Liver (tissue), 9 donors: ENCODE results near the gene TNS2. TPM values are rescaled to one million over a fixed set of nuclear protein-coding genes. Genes with fewer than 3 reads are reported as not detected.
"Not testable (repeated sequence)": the region's sequence is repeated elsewhere in the genome, so short reads cannot be mapped to it uniquely, and the experiment has no call there.

Experiments
- DNase-seq: peaks from one replicate; pipeline ENCODE4 v3.0.0-alpha.2; 2017; ENCODE audit warnings: low spot score
- H3K27ac ChIP-seq, 2 donors: one replicate each; pipeline ENCODE4 v1.7.0; 2013; ENCODE audit warnings: inconsistent platforms in 2 of 2, low read length in 2 of 2, control low read depth in 1 of 2, low read depth in 1 of 2, mild to moderate bottlenecking in 1 of 2
- H3K27me3 ChIP-seq, 4 donors: one replicate each; pipeline versions ENCODE4 v1.6.1 to v1.7.0; 2013; ENCODE audit warnings: low read length in 3 of 4, inconsistent platforms in 1 of 4, mild to moderate bottlenecking in 1 of 4, moderate library complexity in 1 of 4; ENCODE audit not compliant: control insufficient read depth in 4 of 4, insufficient read depth in 4 of 4
- H3K36me3 ChIP-seq, 4 donors: one replicate each; pipeline versions ENCODE4 v1.6.1 to v1.7.0; 2013; ENCODE audit warnings: low read length in 3 of 4, mild to moderate bottlenecking in 3 of 4, low read depth in 1 of 4, moderate library complexity in 1 of 4; ENCODE audit not compliant: control insufficient read depth in 4 of 4, insufficient read depth in 3 of 4
- H3K4me1 ChIP-seq, 4 donors: one replicate each; pipeline versions ENCODE4 v1.6.1 to v1.7.0; 2013; ENCODE audit warnings: low read length in 3 of 4, mild to moderate bottlenecking in 3 of 4, moderate library complexity in 1 of 4; ENCODE audit not compliant: control insufficient read depth in 4 of 4, insufficient read depth in 4 of 4
- H3K4me3 ChIP-seq, 3 donors: one replicate each; pipeline versions ENCODE4 v1.6.1 to v1.7.0; 2013; ENCODE audit warnings: low read length in 3 of 3, control low read depth in 1 of 3, low read depth in 1 of 3, mild to moderate bottlenecking in 1 of 3
- H3K9ac ChIP-seq, 2 donors: one replicate each; pipeline ENCODE4 v1.7.0; 2013; ENCODE audit warnings: low read length in 2 of 2, mild to moderate bottlenecking in 2 of 2, moderate library complexity in 2 of 2, control low read depth in 1 of 2, low read depth in 1 of 2
- H3K9me3 ChIP-seq, 4 donors: one replicate each; pipeline versions ENCODE4 v1.6.1 to v1.7.0; 2013; ENCODE audit warnings: low read length in 3 of 4; ENCODE audit not compliant: control insufficient read depth in 4 of 4
- EGR1 ChIP-seq, 2 donors: IDR thresholded peaks; 2 replicates each; pipeline ENCODE4 v1.6.1; 2016 to 2018; ENCODE audit warnings: antibody characterized with exemption in 2 of 2, low read depth in 2 of 2
- FOXA2 ChIP-seq: IDR thresholded peaks from 2 replicates; pipeline ENCODE4 v1.6.1; 2016; ENCODE audit warnings: antibody characterized with exemption
- GABPA ChIP-seq, 2 donors: IDR thresholded peaks in 1 of 2; conservative IDR thresholded peaks in 1 of 2; 2 replicates each; pipeline ENCODE4 v1.6.1; 2016; ENCODE audit warnings: antibody characterized with exemption in 2 of 2, mild to moderate bottlenecking in 1 of 2, moderate library complexity in 1 of 2
- HNF4A ChIP-seq, 2 donors: conservative IDR thresholded peaks; 2 replicates each; pipeline ENCODE4 v1.6.1; 2016; ENCODE audit warnings: antibody characterized with exemption in 2 of 2, mild to moderate bottlenecking in 2 of 2
- RXRA ChIP-seq, 2 donors: IDR thresholded peaks; 2 replicates each; pipeline ENCODE4 v1.6.1; 2017 to 2018; ENCODE audit warnings: antibody characterized with exemption in 2 of 2, mild to moderate bottlenecking in 1 of 2
- TAF1 ChIP-seq: conservative IDR thresholded peaks from 2 replicates; pipeline ENCODE4 v1.6.1; 2016; ENCODE audit warnings: antibody characterized with exemption, mild to moderate bottlenecking
- WGBS: extraction: QIAGEN DNeasy Blood & Tissue Kit; methylation state at CpG from one replicate; pipeline ENCODE4 v1.1.7; 2013; 5-methylcytosine and 5-hydroxymethylcytosine counted together
- polyA plus RNA-seq, 2 donors: library from polyadenylated mRNA; stranded (reverse) in 1 of 2; unstranded in 1 of 2; fragments of 200-250 nt in 1 of 2; fragments of >200 nt in 1 of 2; fragmentation: Nextera tagmentation in 1 of 2; extraction: Ambion mirVana in 1 of 2; gene quantifications; one replicate each; pipeline versions ENCODE4 v1.2.1 to v1.2.3, GENCODE V29; 2013 to 2015
- total RNA-seq, 2 donors: library from RNA; depleted of rRNA; stranded (reverse); fragments of >200 nt; gene quantifications; one replicate each; pipeline ENCODE4 v1.2.3, GENCODE V29; 2014
- TF ChIP-seq, protein P1 (sequence below): fragments of 150-350 bp; IDR thresholded peaks from 2 replicates; pipeline ENCODE4 v1.5.1; 2017; ENCODE audit warnings: improper control_type of control experiment, low read depth, low read length; ENCODE audit not compliant: missing input control
- TF ChIP-seq, protein P2 (sequence below): IDR thresholded peaks from 2 replicates; pipeline ENCODE4 v1.6.1; 2016; ENCODE audit warnings: antibody characterized with exemption, mild to moderate bottlenecking
- donor health status: healthy.
- donor health status: healthy.
- donor health status: healthy.
- donor health status: healthy.
- donor health status: healthy.

Gene TNS2
- total and polyA plus RNA-seq, 4 donors, result 11.7 to 94.0 (median 46.0) TPM

DNA sequence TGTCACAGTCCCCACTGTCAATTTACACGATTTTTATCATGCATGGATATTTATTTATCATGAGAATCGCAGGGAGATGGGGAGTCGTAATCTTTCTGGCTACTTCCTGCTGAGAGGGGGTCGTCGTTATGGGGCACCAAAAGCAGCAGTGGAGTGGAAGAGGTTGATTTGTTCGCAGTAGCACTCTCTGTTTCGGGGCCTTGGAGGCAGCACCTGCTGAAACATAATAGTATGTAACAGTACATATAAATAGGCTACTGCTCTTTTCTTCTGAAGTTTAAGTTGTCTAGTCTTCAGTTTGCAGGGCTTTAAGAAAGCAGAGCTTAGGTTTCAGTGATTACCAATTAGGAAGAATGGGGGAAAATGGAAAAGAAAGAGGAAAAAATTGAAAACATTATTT is 57.3 kb downstream of the TNS2 start:
- TF ChIP-seq, protein P1, sequence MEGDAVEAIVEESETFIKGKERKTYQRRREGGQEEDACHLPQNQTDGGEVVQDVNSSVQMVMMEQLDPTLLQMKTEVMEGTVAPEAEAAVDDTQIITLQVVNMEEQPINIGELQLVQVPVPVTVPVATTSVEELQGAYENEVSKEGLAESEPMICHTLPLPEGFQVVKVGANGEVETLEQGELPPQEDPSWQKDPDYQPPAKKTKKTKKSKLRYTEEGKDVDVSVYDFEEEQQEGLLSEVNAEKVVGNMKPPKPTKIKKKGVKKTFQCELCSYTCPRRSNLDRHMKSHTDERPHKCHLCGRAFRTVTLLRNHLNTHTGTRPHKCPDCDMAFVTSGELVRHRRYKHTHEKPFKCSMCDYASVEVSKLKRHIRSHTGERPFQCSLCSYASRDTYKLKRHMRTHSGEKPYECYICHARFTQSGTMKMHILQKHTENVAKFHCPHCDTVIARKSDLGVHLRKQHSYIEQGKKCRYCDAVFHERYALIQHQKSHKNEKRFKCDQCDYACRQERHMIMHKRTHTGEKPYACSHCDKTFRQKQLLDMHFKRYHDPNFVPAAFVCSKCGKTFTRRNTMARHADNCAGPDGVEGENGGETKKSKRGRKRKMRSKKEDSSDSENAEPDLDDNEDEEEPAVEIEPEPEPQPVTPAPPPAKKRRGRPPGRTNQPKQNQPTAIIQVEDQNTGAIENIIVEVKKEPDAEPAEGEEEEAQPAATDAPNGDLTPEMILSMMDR, result no peak
- TF ChIP-seq FOXA2 (no peak), HNF4A (conservative IDR thresholded peaks at IDR 0.05) (no peak), GABPA (IDR thresholded peaks at IDR 0.05 in 1 of 2, conservative IDR thresholded peaks at IDR 0.05 in 1 of 2) (no peak)
- Histone ChIP-seq H3K36me3 (no peaks in the 10 kb centered on the region), H3K4me3 (no peak overlapping the region), H3K4me1 (peaks cover 13 to 41% (median 24%) of the 10 kb centered on the region in 4 donors), H3K9ac (no peak overlapping the region), H3K27me3 (no peaks in the 10 kb centered on the region), H3K27ac (no peak overlapping the region), H3K9me3 (no peaks in the 10 kb centered on the region)
- 78% methylated on average over 7 of the region's 7 CpGs for WGBS
- no peak for DNase-seq

- H3K4me1 ChIP-seq, DNase-seq, H3K27me3 ChIP-seq, H3K4me3 ChIP-seq, H3K36me3 ChIP-seq, H3K9ac ChIP-seq, H3K27ac ChIP-seq, H3K9me3 ChIP-seq: not testable (repeated sequence)
- WGBS, result 91% methylated on average over 7 of the region's 7 CpGs
Observed at GRCh38 chr12:53112431-53112830, 62.6 kb downstream of the TNS2 start.

- TF ChIP-seq TAF1 (no peak), EGR1 (IDR thresholded peaks at IDR 0.05; ENCODE audit: low read depth in 2 of 2) (no peak), HNF4A (conservative IDR thresholded peaks at IDR 0.05) (no peak), RXRA (IDR thresholded peaks at IDR 0.05) (no peak), FOXA2 (no peak)
- TF ChIP-seq, protein P2, sequence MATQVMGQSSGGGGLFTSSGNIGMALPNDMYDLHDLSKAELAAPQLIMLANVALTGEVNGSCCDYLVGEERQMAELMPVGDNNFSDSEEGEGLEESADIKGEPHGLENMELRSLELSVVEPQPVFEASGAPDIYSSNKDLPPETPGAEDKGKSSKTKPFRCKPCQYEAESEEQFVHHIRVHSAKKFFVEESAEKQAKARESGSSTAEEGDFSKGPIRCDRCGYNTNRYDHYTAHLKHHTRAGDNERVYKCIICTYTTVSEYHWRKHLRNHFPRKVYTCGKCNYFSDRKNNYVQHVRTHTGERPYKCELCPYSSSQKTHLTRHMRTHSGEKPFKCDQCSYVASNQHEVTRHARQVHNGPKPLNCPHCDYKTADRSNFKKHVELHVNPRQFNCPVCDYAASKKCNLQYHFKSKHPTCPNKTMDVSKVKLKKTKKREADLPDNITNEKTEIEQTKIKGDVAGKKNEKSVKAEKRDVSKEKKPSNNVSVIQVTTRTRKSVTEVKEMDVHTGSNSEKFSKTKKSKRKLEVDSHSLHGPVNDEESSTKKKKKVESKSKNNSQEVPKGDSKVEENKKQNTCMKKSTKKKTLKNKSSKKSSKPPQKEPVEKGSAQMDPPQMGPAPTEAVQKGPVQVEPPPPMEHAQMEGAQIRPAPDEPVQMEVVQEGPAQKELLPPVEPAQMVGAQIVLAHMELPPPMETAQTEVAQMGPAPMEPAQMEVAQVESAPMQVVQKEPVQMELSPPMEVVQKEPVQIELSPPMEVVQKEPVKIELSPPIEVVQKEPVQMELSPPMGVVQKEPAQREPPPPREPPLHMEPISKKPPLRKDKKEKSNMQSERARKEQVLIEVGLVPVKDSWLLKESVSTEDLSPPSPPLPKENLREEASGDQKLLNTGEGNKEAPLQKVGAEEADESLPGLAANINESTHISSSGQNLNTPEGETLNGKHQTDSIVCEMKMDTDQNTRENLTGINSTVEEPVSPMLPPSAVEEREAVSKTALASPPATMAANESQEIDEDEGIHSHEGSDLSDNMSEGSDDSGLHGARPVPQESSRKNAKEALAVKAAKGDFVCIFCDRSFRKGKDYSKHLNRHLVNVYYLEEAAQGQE, result no peak
- WGBS, result 91% methylated on average over 12 of the region's 12 CpGs
- Histone ChIP-seq H3K4me1 (no peaks in the 10 kb centered on the region), H3K4me3 (no peak overlapping the region), H3K36me3 (no peaks in the 10 kb centered on the region), H3K9ac (no peak overlapping the region), H3K9me3 (no peaks in the 10 kb centered on the region), H3K27ac (no peak overlapping the region), H3K27me3 (no peaks in the 10 kb centered on the region)
- no peak for DNase-seq
Observed at GRCh38 chr12:53113136-53113705, 63.4 kb downstream of the TNS2 start.
